ENCODE results near the gene NTRK1. TPM values are rescaled to one million over a fixed set of nuclear protein-coding genes. Genes with fewer than 3 reads are reported as not detected.

Gene NTRK1
- total RNA-seq, 6 donors from 2014 or later, result 0.30 to 1.4 (median 1.2) TPM; not detected in 2

- Histone ChIP-seq H3K36me3 (no peaks in the 10 kb centered on the region), H3K27me3 (peaks cover 0 to 16% (median 4%) of the 10 kb centered on the region in 4 donors), H3K4me1 (peaks cover under 1 to 6% (median 4%) of the 10 kb centered on the region in 4 donors), H3K4me3 (no peak overlapping the region), H3K27ac (no peak overlapping the region), H3K9me3 (no peaks in the 10 kb centered on the region)
- ATAC-seq (ENCODE audit: low FRiP score in 2 of 2) (no peak), DNase-seq (peak in 1 of 2 donors; percentile 68)
- 94 to 95% methylated on average over 19 of the region's 19 CpGs for WGBS, 2 donors
- TF ChIP-seq POLR2A (IDR thresholded peaks at IDR 0.05), result no peak
- TF ChIP-seq POLR2AphosphoS5 (IDR thresholded peaks at IDR 0.05), result no peak
- TF ChIP-seq, protein P1, sequence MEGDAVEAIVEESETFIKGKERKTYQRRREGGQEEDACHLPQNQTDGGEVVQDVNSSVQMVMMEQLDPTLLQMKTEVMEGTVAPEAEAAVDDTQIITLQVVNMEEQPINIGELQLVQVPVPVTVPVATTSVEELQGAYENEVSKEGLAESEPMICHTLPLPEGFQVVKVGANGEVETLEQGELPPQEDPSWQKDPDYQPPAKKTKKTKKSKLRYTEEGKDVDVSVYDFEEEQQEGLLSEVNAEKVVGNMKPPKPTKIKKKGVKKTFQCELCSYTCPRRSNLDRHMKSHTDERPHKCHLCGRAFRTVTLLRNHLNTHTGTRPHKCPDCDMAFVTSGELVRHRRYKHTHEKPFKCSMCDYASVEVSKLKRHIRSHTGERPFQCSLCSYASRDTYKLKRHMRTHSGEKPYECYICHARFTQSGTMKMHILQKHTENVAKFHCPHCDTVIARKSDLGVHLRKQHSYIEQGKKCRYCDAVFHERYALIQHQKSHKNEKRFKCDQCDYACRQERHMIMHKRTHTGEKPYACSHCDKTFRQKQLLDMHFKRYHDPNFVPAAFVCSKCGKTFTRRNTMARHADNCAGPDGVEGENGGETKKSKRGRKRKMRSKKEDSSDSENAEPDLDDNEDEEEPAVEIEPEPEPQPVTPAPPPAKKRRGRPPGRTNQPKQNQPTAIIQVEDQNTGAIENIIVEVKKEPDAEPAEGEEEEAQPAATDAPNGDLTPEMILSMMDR (IDR thresholded peaks at IDR 0.05), result no peak
- TF ChIP-seq EP300 (IDR thresholded peaks at IDR 0.05), result no peak
These were observed 6.9 kb upstream of the NTRK1 start for GRCh38 chr1:156853761-156854160.

DNA sequence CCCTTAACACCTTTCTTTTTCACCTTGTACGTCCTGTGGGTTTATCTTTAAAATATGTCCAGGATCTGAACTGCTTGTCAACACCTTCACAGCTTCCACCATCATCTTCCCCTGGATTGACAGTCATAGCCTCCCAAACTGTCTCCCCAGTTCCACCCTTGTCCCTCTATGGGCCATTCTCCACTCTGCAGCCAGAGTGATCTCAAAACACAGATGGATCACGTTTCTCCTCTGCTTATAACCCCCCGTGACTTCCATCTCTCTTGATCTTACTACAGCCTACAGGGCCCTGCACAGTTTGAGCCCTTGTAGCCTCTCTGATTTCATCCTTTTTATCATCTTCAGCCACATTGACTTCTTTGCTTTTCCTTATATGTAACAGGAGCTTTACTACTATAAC, 6.0 kb upstream of the NTRK1 start:
- Histone ChIP-seq H3K27me3 (peaks cover 0 to 19% (median 5%) of the 10 kb centered on the region in 4 donors), H3K4me3 (no peak overlapping the region), H3K9me3 (no peaks in the 10 kb centered on the region), H3K27ac (no peak overlapping the region), H3K36me3 (no peaks in the 10 kb centered on the region), H3K4me1 (peaks cover 9 to 11% (median 11%) of the 10 kb centered on the region in 4 donors)
- TF ChIP-seq POLR2AphosphoS5 (IDR thresholded peaks at IDR 0.05) (no peak), EP300 (IDR thresholded peaks at IDR 0.05) (no peak), POLR2A (IDR thresholded peaks at IDR 0.05) (no peak)
- TF ChIP-seq, protein P1 (IDR thresholded peaks at IDR 0.05), result no peak
- no peak for DNase-seq
- 42 to 64% methylated on average over 3 of the region's 3 CpGs for WGBS, 2 donors
- no peak for ATAC-seq (ENCODE audit: low FRiP score in 2 of 2)

GRCh38 chr1:156856282-156856785, 4.3 kb upstream of the NTRK1 start:
- Histone ChIP-seq H3K9me3 (no peaks in the 10 kb centered on the region), H3K27me3 (peaks cover 0 to 33% (median 18%) of the 10 kb centered on the region in 4 donors), H3K4me3 (no peak overlapping the region), H3K4me1 (peaks cover 25 to 27% (median 26%) of the 10 kb centered on the region in 4 donors), H3K36me3 (no peaks in the 10 kb centered on the region), H3K27ac (no peak overlapping the region)
- 77 to 98% methylated on average over 2 to 3 of the region's 3 CpGs for WGBS, 2 donors
- ATAC-seq (ENCODE audit: low FRiP score in 2 of 2), result no peak
- TF ChIP-seq EP300 (IDR thresholded peaks at IDR 0.05) (no peak), POLR2AphosphoS5 (IDR thresholded peaks at IDR 0.05) (no peak), POLR2A (IDR thresholded peaks at IDR 0.05) (no peak)
- TF ChIP-seq, protein P1 (IDR thresholded peaks at IDR 0.05), result no peak
- DNase-seq, result no peak

DNA sequence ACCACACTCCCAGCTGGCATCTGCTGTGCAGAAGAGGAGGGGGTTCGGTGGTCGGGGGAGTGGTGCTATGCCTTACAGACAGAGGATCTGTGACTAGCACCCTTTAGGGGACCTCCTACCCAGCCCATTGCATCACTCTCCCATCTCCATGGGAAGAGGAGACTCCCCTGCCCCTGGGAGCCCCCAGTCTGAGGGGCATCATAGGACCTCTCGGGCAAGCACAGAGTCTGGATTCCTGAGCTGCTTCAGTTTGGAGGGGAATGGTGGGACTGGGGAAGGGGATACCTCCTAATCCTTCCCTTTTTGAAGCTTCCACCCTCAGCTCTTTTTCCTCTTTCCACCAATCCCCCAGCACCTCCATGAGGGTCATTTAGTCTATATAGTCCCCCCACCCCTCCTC, 3.1 kb upstream of the NTRK1 start:
- peaks cover 25 to 27% (median 26%) of the 10 kb centered on the region in 4 donors for H3K4me1 ChIP-seq
- H3K36me3 ChIP-seq, result no peaks in the 10 kb centered on the region
- no peak overlapping the region for H3K27ac ChIP-seq
- no peaks in the 10 kb centered on the region for H3K9me3 ChIP-seq
- no peak for TF ChIP-seq POLR2A (IDR thresholded peaks at IDR 0.05)
- TF ChIP-seq, protein P1 (IDR thresholded peaks at IDR 0.05), result no peak
- TF ChIP-seq POLR2AphosphoS5 (IDR thresholded peaks at IDR 0.05), result no peak
- no peak for TF ChIP-seq EP300 (IDR thresholded peaks at IDR 0.05)
- 53 to 67% methylated on average over 3 of the region's 3 CpGs for WGBS, 2 donors
- ATAC-seq (ENCODE audit: low FRiP score in 2 of 2), result no peak
- H3K27me3 ChIP-seq, result peaks cover 0 to 38% (median 26%) of the 10 kb centered on the region in 4 donors
- H3K4me3 ChIP-seq, result no peak overlapping the region
- no peak for DNase-seq

DNA sequence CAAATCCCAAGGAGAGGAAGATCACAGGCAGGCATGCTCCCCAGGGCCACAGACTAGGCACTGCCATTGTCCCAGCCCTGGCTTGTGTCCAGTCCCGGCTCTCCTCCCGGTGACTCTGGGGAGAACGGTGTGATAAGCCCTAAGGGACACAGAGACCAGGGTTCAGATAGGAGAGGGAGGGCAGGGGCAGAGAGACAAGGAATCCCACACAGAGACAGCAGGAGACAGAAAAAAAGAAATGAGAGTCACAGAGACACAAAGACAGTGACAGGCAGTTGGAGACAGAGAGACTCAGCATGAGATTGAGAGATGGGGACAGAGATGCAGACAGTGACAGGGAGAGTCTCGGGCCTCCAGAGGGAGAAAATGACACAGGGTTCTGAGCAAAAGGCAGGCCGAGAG, 2.1 kb upstream of the NTRK1 start:
- 20 to 32% methylated on average over 5 of the region's 5 CpGs for WGBS, 2 donors
- Histone ChIP-seq H3K4me3 (peak overlapping the region in 1 of 4 donors; percentile 37), H3K27me3 (peaks cover 0 to 41% (median 27%) of the 10 kb centered on the region in 4 donors), H3K4me1 (peaks cover 25 to 27% (median 26%) of the 10 kb centered on the region in 4 donors), H3K36me3 (no peaks in the 10 kb centered on the region), H3K9me3 (no peaks in the 10 kb centered on the region), H3K27ac (no peak overlapping the region)
- DNase-seq (no peak), ATAC-seq (ENCODE audit: low FRiP score in 2 of 2) (no peak)
- no peak for TF ChIP-seq EP300 (IDR thresholded peaks at IDR 0.05)

All from upper lobe of left lung (tissue), 6 donors.